GM23338 (cell line): ENCODE results near the gene RBKS. TPM values are rescaled to one million over a fixed set of nuclear protein-coding genes. Genes with fewer than 3 reads are reported as not detected.

ENCODE experiments used
- ATAC-seq: fragments of 200-7000 bp; cut with Tn5 transposase; 3 replicates; pipeline ENCODE4 v1.9.1; 2020
- DNase-seq: peaks from one replicate; pipeline ENCODE4 v3.0.0-alpha.2; 2015; ENCODE audit warnings: low spot score
- H2AFZ ChIP-seq: fragments of 200-600 bp; sonication (generic); 2 replicates; pipeline ENCODE4 v1.8.0; 2016; ENCODE audit warnings: antibody characterized with exemption, mild to moderate bottlenecking, moderate library complexity
- H3F3A ChIP-seq: fragments of 200-600 bp; sonication (generic); replicated peaks from 2 replicates; pipeline ENCODE4 v1.8.0; 2017; ENCODE audit warnings: antibody characterized with exemption, mixed run types, low read depth
- H3K27ac ChIP-seq: fragments of 200-600 bp; sonication (generic); 2 replicates; pipeline ENCODE4 v1.6.1; 2016; ENCODE audit warnings: low read depth
- H3K27me3 ChIP-seq: fragments of 200-600 bp; sonication (generic); 2 replicates; pipeline ENCODE4 v1.8.0; 2016; ENCODE audit warnings: mild to moderate bottlenecking, mixed run types, moderate library complexity; ENCODE audit not compliant: insufficient read depth
- H3K36me3 ChIP-seq: fragments of 200-600 bp; sonication (generic); 2 replicates; pipeline ENCODE4 v1.8.0; 2016; ENCODE audit warnings: mild to moderate bottlenecking; ENCODE audit not compliant: insufficient read depth
- H3K4me1 ChIP-seq: fragments of 200-600 bp; sonication (generic); 2 replicates; pipeline ENCODE4 v1.8.0; 2016; ENCODE audit warnings: mild to moderate bottlenecking, moderate library complexity; ENCODE audit not compliant: insufficient read depth
- H3K4me2 ChIP-seq: fragments of 200-600 bp; sonication (generic); 2 replicates; pipeline ENCODE4 v1.7.1; 2017; ENCODE audit warnings: mixed run types
- H3K4me3 ChIP-seq: fragments of 200-600 bp; sonication (generic); 2 replicates; pipeline ENCODE4 v1.6.1; 2016; ENCODE audit warnings: mixed run types
- H3K79me2 ChIP-seq: fragments of 200-600 bp; sonication (generic); replicated peaks from 2 replicates; pipeline ENCODE4 v1.8.0; 2017; ENCODE audit warnings: mild to moderate bottlenecking; ENCODE audit not compliant: insufficient read depth
- H3K9me2 ChIP-seq: fragments of 200-600 bp; sonication (generic); 2 replicates; pipeline ENCODE4 v1.8.0; 2017; ENCODE audit not compliant: insufficient read depth
- H4K20me1 ChIP-seq: fragments of 200-600 bp; sonication (generic); replicated peaks from 2 replicates; pipeline ENCODE4 v1.8.0; 2017; ENCODE audit warnings: mild to moderate bottlenecking; ENCODE audit not compliant: insufficient read depth
- H3K27ac Mint-ChIP-seq: 2 replicates; pipeline ENCODE4 v1.8.0; 2020; ENCODE audit warnings: inconsistent platforms, mild to moderate bottlenecking, moderate library complexity, mixed read lengths
- H3K27me3 Mint-ChIP-seq: 3 replicates; pipeline ENCODE4 v1.8.0; 2022; ENCODE audit warnings: low read depth, mild to moderate bottlenecking, moderate library complexity, mixed read lengths, inconsistent platforms; ENCODE audit not compliant: insufficient read depth, poor library complexity
- H3K36me3 Mint-ChIP-seq: 3 replicates; pipeline ENCODE4 v1.8.0; 2021; ENCODE audit warnings: low read depth, mild to moderate bottlenecking, inconsistent platforms, moderate library complexity, mixed read lengths
- H3K4me1 Mint-ChIP-seq: 3 replicates; pipeline ENCODE4 v1.8.0; 2020; ENCODE audit warnings: mild to moderate bottlenecking, inconsistent platforms, mixed read lengths
- H3K4me3 Mint-ChIP-seq: 3 replicates; pipeline ENCODE4 v1.8.0; 2021; ENCODE audit warnings: moderate library complexity, mild to moderate bottlenecking, inconsistent platforms, mixed read lengths
- H3K9me3 Mint-ChIP-seq: 3 replicates; pipeline ENCODE4 v1.8.0; 2020; ENCODE audit warnings: moderate library complexity, mild to moderate bottlenecking, inconsistent platforms, mixed read lengths
- CREB1 ChIP-seq: fragments of 250-450 bp; sonication (Bioruptor Pico); IDR thresholded peaks from 2 replicates; pipeline ENCODE4 v1.5.0; 2020; ENCODE audit warnings: low read depth, mild to moderate bottlenecking, moderate library complexity
- ETS1 ChIP-seq: IDR thresholded peaks from 2 replicates; pipeline ENCODE4 v1.6.1; 2016; ENCODE audit warnings: antibody characterized with exemption
- EZH2 ChIP-seq: fragments of 200-600 bp; sonication (generic); IDR thresholded peaks from one replicate; pipeline ENCODE4 v1.8.0; 2017; ENCODE audit warnings: antibody characterized with exemption, mild to moderate bottlenecking, low read depth; ENCODE audit not compliant: unreplicated experiment
- EZH2phosphoT487 ChIP-seq: fragments of 200-600 bp; sonication (generic); IDR thresholded peaks from one replicate; pipeline ENCODE4 v1.8.1; 2018; ENCODE audit warnings: antibody characterized with exemption; ENCODE audit not compliant: unreplicated experiment
- JUNB ChIP-seq: IDR thresholded peaks from one replicate; pipeline ENCODE4 v1.6.1; 2016; ENCODE audit warnings: antibody characterized with exemption; ENCODE audit not compliant: unreplicated experiment
- NANOG ChIP-seq: IDR thresholded peaks from 2 replicates; pipeline ENCODE4 v1.6.1; 2016; ENCODE audit warnings: antibody characterized with exemption, borderline replicate concordance
- POLR2AphosphoS5 ChIP-seq: IDR thresholded peaks from 2 replicates; pipeline ENCODE4 v1.6.1; 2016; ENCODE audit warnings: antibody characterized with exemption, low read depth
- STAT1 ChIP-seq: IDR thresholded peaks from one replicate; pipeline ENCODE4 v1.6.1; 2016; ENCODE audit warnings: antibody characterized with exemption; ENCODE audit not compliant: unreplicated experiment
- ZNF114 ChIP-seq: fragments of 250-450 bp; sonication (Bioruptor Pico); IDR thresholded peaks from 2 replicates; pipeline ENCODE4 v1.5.0; 2020; ENCODE audit warnings: mild to moderate bottlenecking, moderate library complexity
- ZNF331 ChIP-seq: fragments of 250-450 bp; sonication (Bioruptor Pico); IDR thresholded peaks from 2 replicates; pipeline ENCODE4 v1.5.0; 2020; ENCODE audit warnings: low read depth, mild to moderate bottlenecking, moderate library complexity
- ZNF462 ChIP-seq: fragments of 250-450 bp; sonication (Bioruptor Pico); IDR thresholded peaks from 2 replicates; pipeline ENCODE4 v1.5.0; 2020; ENCODE audit warnings: mild to moderate bottlenecking, moderate library complexity
- polyA plus RNA-seq: library from polyadenylated mRNA; unstranded; fragments of >200 nt; fragmentation: Nextera tagmentation; extraction: Ambion mirVana; gene quantifications from 2 replicates; pipeline ENCODE4 v1.2.1, GENCODE V29; 2016
- total RNA-seq: library from RNA; depleted of rRNA; stranded (reverse); fragments of >200 nt; shearing (Covaris generic); gene quantifications from 2 replicates; pipeline ENCODE4 v1.2.3, GENCODE V29; 2014
- TF ChIP-seq, protein P1 (sequence below), 2 experiments: fragments of 200-600 bp in 1 of 2; sonication (generic) in 1 of 2; conservative IDR thresholded peaks; 2 replicates each; pipeline versions ENCODE4 v1.5.1 to v1.6.1; 2016 to 2017; ENCODE audit warnings: antibody characterized with exemption in 2 of 2, low read depth in 2 of 2, mild to moderate bottlenecking in 2 of 2, moderate library complexity in 1 of 2
- TF ChIP-seq, protein P2 (sequence below): IDR thresholded peaks from one replicate; pipeline ENCODE4 v1.6.1; 2018; ENCODE audit warnings: antibody characterized with exemption; ENCODE audit not compliant: unreplicated experiment

The RBKS gene
- total and polyA plus RNA-seq, 2 experiments from 2014 or later = 1.3 to 1.5 TPM

DNA sequence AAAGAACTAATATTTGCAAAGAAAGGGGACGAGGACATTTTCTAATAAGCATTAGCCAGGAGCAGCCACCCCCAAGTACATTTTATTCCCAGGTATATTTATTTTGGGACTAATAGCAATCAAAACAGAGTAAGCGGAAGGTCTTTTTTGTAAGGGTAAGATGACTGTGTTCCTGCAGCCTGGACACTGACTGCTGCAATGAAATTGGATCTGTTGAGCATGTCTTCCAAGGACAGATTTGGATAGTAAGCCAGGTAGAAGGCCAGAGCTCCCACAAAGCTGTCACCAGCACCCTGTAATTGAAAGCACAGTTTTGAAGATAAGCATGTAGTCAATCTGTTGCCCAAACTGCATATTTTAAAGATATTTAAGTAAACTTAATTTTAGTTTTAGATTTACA is 108.7 kb downstream of the RBKS start:
- no peak overlapping the region for H3K4me2 ChIP-seq
- no peak overlapping the region for H3K4me3 Mint-ChIP-seq
- no peak overlapping the region for H2AFZ ChIP-seq
- H4K20me1 ChIP-seq = peaks cover 28% of the 10 kb centered on the region
- TF ChIP-seq JUNB = no peak
- TF ChIP-seq, protein P1, sequence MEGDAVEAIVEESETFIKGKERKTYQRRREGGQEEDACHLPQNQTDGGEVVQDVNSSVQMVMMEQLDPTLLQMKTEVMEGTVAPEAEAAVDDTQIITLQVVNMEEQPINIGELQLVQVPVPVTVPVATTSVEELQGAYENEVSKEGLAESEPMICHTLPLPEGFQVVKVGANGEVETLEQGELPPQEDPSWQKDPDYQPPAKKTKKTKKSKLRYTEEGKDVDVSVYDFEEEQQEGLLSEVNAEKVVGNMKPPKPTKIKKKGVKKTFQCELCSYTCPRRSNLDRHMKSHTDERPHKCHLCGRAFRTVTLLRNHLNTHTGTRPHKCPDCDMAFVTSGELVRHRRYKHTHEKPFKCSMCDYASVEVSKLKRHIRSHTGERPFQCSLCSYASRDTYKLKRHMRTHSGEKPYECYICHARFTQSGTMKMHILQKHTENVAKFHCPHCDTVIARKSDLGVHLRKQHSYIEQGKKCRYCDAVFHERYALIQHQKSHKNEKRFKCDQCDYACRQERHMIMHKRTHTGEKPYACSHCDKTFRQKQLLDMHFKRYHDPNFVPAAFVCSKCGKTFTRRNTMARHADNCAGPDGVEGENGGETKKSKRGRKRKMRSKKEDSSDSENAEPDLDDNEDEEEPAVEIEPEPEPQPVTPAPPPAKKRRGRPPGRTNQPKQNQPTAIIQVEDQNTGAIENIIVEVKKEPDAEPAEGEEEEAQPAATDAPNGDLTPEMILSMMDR (conservative IDR thresholded peaks at IDR 0.05; ENCODE audit: low read depth in 2 of 2) = no peak
- TF ChIP-seq POLR2AphosphoS5 = no peak
- no peak for TF ChIP-seq ZNF462
- no peak for TF ChIP-seq ETS1
- TF ChIP-seq CREB1 (CRISPR knock-in tag) = no peak
- TF ChIP-seq, protein P2, sequence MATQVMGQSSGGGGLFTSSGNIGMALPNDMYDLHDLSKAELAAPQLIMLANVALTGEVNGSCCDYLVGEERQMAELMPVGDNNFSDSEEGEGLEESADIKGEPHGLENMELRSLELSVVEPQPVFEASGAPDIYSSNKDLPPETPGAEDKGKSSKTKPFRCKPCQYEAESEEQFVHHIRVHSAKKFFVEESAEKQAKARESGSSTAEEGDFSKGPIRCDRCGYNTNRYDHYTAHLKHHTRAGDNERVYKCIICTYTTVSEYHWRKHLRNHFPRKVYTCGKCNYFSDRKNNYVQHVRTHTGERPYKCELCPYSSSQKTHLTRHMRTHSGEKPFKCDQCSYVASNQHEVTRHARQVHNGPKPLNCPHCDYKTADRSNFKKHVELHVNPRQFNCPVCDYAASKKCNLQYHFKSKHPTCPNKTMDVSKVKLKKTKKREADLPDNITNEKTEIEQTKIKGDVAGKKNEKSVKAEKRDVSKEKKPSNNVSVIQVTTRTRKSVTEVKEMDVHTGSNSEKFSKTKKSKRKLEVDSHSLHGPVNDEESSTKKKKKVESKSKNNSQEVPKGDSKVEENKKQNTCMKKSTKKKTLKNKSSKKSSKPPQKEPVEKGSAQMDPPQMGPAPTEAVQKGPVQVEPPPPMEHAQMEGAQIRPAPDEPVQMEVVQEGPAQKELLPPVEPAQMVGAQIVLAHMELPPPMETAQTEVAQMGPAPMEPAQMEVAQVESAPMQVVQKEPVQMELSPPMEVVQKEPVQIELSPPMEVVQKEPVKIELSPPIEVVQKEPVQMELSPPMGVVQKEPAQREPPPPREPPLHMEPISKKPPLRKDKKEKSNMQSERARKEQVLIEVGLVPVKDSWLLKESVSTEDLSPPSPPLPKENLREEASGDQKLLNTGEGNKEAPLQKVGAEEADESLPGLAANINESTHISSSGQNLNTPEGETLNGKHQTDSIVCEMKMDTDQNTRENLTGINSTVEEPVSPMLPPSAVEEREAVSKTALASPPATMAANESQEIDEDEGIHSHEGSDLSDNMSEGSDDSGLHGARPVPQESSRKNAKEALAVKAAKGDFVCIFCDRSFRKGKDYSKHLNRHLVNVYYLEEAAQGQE = no peak
- TF ChIP-seq EZH2phosphoT487 = no peak
- TF ChIP-seq EZH2 = no peak
- TF ChIP-seq ZNF114 (CRISPR knock-in tag) = no peak
- no peak for TF ChIP-seq STAT1
- no peak for TF ChIP-seq NANOG
- no peak for TF ChIP-seq ZNF331
- H3K27me3 ChIP-seq = no peaks in the 10 kb centered on the region
- H3F3A ChIP-seq = 0 out of 2 replicates have a peak, but pooled peaks cover 5% of the 10 kb centered on the region
- H3K36me3 ChIP-seq = no peaks in the 10 kb centered on the region
- H3K9me2 ChIP-seq = no peaks in the 10 kb centered on the region
- ATAC-seq (no peak), DNase-seq (no peak)
- no peaks in the 10 kb centered on the region for H3K9me3 Mint-ChIP-seq
- H3K27ac ChIP-seq = no peak overlapping the region
- peaks cover 3% of the 10 kb centered on the region for H3K27me3 Mint-ChIP-seq
- peaks cover 9% of the 10 kb centered on the region; the same call in 2 of the 3 replicates for H3K36me3 Mint-ChIP-seq
- H3K4me1 ChIP-seq = no peaks in the 10 kb centered on the region
- H3K4me3 ChIP-seq = no peak overlapping the region
- no peak overlapping the region for H3K27ac Mint-ChIP-seq
- H3K4me1 Mint-ChIP-seq = no peaks in the 10 kb centered on the region
- peaks cover 35% of the 10 kb centered on the region for H3K79me2 ChIP-seq
